Stimulated activated CD4-positive, alpha-beta T cell treated with anti-CD3 and anti-CD28 coated beads, TNF-alpha, amount 100 ng/mL, for 1 hour (primary cell): ENCODE data around the gene SPRYD7.
"Not testable (repeated sequence)": the region's sequence is repeated elsewhere in the genome, so short reads cannot be mapped to it uniquely, and the experiment has no call there.

Source experiments
- DNase-seq, 3 donors: peaks; one replicate each; pipeline ENCODE4 v3.0.0-alpha.2; 2020; ENCODE audit warnings: low read depth in 3 of 3, low spot score in 1 of 3

SPRYD7 gene

DNA sequence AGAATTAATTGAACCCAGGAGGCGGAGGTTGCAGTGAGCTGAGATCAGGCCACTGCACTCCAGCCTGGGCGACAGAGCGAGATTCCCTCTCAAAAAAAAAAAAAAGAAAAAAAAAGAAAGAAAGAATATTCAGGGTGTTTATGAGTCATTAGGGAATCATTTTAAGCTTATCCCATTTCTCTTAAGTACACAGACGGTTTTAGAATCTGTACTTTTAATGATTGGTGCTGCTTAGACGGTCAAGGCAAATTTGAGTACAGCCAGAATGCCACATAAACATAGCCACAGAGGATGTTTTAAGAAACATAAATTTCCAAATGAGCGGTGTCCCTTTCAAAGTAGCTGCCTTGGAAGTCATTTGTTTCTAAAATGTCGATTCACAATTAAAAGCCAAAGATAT, 2.6 kb downstream of the SPRYD7 start:
- no peak for DNase-seq

DNA sequence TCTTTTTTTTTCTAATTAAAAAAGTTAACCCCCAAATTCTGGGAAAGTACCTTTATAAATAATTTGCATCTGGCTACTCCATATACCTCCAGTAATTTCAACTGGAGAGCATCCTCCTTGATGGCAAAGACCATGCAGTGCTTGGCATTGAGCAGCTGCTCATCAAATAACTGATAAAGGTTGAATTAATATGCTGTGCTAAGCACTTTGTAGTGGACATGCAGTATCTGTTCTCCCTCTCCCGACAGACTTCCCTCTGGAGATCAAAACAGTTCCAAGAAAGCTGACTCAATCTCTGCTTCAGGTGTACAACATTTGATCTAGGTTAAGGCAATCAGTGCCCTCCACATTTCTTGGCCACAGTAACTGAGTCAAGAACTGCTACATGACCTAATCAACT, 3.3 kb downstream of the SPRYD7 start:
- DNase-seq: no peak

DNA sequence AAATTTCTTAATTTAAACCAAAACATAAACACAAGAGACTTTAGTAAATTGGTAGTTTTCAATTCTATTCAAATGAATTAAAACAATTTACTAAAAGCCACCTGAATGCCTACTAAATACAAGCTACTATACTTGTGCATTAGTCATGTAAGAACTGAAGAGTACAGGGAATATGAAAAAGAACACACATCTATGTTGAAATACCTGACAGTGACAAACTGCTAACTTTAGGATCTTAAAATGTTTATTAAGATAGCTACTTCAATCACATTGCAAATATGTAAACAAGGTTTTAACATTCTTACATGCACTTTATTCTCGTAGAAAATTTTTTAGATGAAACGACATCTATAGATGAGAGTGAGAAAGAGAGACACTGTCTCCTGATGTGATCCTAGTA, 4.1 kb downstream of the SPRYD7 start:
- no peak for DNase-seq

DNA sequence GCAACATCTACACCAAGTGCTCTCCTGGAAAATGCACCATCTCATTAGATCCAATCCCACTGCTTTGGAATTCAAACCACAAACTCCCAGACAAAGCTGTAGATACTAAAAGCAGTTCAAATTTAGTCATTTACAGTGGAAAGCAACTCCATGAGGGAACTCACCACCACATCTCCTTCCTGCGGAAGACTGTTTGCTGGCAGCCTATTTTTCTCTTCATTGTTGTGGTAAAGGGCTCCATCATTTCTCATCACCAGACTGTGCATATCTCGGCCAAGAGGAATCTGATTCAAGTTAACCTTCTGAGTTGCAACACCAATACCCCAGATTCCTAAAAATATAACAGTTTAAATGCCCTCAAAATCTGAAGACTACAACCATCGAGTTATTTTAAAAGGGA, 8.4 kb downstream of the SPRYD7 start:
- no peak for DNase-seq

DNA sequence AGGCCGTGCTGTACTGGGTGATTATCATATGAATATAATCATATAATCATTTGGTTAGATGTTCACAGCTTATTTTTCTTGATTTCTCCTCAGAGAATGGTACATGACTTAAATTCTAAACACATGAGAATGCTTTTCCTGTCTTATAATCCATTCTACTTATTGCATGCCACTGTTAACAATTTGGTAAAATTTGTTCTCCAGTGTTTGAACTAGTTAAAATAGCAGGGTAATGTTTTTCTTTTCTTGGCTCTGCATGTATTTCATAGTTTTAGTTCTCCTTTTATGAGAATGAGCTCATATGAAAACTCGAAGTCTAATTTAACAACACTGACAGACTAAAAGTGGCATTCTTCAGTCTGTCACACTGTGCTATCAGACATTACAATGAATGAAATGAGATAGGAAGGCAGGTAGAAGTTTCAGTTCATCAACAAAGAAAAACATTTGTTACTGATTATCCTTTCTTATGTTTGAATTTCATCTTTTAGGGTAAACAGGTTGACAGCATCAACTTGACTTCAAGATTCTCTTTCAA, 10.2 kb downstream of the SPRYD7 start:
- DNase-seq: no peak

DNA sequence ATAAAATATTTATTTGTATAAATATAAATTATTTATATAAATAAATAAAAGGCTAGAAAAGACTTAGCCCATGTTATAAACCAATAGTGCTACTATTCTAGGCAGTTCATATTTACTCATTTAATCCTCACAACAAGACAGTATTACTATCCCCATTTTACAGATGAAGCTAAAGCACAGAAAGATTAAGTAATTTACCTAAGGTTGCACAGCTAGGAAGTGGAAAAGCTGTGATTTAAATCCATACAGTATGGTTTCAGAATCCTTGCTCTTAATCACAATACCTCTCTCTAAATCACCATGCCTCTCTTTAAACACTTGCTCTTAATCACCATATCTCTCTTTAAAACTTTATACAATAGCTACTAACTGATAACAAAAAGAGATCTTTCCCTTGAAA, 13.8 kb downstream of the SPRYD7 start:
- no peak for DNase-seq

DNA sequence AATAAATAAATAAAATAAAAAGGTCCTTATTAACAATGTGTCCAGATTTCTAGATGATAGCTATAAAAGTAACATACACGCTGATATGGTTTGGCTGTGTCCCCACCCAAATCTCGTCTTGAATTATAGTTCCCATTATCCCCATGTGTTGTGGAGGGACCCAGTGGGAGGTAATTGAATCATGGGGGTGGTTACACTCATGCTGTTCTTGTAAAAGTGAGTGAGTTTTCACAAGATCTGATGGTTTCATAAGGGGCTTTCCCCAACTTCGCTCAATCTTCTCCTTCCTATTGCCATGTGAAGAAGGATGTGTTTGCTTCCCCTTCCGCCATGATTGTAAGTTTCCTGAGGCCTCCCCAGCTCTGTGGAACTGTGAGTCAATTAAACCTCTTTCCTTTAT, 15.2 kb downstream of the SPRYD7 start:
- DNase-seq: not testable (repeated sequence)

DNA sequence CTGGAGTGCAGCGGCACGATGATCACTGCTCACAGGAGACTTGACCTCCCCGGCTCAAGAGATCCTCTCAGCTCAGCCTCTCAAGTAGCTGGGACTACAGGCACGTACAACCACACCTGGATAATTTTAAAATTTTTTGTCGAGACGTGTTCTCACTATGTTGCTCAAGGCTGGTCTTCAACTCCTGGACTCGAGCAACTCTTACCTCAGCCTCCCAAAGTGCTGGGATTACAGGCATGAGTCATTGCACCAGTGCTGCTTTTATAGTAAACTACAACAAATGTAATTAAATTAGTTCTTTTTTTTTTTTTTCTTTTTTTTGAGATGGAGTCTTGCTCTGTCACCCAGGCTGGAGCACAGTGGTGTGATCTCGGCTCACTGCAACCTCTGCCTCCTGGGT, 18.0 kb downstream of the SPRYD7 start:
- not testable (repeated sequence) for DNase-seq

DNA sequence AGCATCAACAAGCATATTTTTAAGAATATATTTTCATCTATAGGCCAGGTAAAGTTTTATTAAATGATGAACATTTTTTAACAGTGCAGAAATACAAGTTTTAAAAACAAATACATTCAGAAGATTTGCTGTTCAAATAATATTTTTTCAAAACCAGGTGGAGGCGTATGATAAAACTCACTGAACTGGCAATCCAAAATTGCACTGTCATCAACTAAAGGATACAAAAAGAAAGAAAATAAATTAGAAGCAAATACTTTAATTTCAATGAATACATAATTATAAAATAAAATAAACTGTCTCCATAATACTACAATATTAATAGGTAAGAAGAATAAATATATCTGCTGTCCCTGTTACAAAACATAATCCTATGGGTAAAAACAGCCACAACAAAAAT, 21.2 kb downstream of the SPRYD7 start:
- DNase-seq: no peak

DNA sequence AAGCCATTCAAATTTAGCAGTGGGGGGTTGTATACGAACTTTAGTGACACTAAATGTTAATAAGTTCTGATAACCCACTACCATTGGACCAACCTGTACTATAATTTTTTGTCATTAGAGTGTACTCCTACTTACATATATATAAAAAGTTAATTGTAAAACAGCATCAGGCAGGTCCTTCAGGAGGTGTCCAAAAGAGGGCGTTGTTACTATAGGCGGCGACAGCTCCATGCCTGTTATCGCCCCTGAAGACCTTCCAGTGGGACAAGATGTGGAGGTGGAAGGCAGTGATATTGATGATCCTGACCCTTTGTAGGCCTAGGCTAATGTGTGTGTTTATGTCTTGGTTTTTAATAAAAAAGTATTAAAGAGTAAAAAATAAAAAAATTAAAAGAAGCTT, 27.5 kb downstream of the SPRYD7 start:
- DNase-seq: no peak

DNA sequence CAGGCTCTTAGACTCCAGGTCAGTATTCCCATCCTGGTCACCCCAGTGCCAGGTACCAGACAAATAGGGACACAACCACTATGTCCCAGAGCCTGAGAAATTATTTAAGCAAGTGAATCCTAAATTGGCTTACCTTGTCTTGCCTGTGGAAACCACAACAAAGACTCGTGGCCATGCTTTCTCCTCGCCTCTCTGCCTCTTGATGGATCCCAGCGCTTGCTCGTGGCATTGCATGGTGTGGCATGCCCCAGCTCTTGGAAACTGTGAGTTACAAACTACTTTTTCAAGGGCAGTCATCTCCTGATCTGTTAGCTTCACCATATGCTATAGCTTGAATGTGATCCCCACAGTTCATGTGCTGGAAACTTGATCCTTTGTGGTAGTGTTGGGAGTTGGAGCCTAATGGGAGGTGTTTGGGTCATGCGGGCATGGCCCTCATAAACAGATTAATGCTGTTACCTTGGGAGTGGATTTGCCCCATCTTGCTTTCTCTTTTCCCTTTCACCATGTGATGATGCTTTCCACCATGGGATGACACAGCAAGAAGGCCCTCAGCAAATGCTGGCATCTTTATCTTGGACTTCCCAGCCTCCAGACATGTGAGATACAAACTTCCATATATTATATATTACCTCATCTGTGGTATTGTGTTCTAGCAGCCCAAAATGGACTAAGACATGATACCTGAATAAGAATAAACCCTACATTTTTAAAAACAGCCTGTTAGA, 31.2 kb downstream of the SPRYD7 start:
- DNase-seq: no peak

DNA sequence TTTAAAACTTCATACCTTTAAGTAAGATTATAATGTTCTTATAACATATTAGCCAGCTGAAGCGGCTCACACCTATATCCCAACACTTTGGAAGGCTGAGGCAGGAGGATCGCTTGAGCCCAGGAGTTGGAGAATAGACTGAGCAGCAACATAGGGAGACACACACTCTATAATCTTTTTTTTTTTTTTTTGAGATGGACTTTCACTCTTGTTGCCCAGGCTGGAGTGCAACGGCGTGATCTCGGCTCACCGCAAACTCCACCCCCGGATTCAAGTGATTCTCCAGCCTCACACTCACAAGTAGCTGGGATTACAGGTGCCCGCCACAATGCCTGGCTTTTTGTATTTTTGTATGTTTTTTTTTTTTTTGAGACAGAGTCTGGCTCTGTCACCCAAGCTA, 37.3 kb downstream of the SPRYD7 start:
- no peak for DNase-seq

DNA sequence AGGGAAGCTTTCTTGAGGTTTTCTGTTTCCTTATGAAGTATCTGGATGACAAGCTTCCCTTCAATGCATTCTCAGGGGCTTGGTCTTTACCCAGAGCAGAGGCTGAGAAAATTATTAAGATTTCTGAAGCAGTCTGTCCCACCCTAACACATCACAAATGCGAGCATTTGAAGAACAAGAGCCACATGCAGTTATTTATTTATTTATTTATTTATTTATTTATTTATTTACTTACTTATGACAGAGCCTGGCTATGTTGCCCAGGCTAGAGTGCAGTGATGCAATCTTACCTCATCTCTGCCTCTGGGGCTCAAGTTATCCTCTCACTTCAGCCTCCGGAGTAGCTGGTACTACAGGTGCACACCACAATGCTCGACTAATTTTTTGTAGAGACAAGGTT, 38.4 kb downstream of the SPRYD7 start:
- DNase-seq: no peak

DNA sequence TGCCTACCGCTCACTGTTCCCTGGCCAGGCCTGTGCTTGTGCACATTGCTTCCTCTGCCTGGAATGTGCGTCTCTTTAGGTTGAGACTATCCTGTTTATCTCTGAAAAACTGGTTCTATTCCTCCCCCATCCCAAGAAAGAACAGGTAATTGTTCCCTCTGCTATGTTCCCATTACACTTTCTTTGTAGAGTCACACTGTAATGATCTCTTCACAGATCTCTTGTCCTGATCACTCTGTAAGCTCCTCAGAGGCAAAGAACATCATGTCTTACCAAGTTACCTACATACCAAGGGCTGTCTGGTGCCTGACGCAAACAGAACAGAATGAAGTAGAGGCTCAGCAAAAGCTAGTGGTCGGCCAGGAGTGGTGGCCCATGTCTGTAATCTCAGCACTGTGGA, 40.3 kb downstream of the SPRYD7 start:
- no peak for DNase-seq

DNA sequence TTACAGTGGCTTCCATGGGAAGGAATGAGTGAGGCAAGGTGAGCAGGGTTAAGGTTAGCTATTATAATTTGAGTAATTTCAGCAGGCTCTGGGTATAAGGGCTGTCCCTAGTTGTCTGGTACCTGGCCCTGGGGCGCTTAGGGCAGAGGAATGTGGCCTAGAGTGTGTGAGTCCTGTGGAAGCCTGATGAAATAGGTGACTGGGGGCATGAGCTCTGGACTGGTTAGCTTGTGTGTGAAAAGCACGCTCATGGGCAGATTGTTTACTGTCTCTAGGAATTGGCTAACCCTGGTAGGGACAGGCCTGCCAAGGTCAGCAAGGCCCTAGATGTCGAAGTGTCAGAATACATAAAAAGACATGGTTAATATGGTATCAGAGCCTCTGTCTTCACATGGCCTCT, 42.5 kb downstream of the SPRYD7 start:
- no peak for DNase-seq

DNA sequence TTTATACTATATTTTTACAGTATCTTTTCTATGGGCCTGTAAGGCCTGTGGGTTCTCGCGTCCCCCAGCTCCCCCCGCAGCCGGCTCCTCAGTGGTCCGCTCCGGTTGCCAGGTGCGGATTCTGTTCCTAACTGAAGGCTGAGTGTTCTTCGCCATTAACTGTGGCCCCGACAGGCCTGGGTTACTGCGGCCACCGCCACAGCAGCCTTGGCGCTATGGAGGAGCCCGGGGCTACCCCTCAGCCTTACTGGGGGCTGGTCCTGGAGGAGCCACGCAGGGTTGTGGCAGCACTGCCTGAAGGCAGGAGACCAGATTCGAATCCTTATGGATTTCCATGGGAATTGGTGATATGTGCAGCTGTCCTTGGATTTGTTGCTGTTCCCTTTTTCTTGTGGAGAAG, 45.8 kb downstream of the SPRYD7 start:
- DNase-seq: no peak

DNA sequence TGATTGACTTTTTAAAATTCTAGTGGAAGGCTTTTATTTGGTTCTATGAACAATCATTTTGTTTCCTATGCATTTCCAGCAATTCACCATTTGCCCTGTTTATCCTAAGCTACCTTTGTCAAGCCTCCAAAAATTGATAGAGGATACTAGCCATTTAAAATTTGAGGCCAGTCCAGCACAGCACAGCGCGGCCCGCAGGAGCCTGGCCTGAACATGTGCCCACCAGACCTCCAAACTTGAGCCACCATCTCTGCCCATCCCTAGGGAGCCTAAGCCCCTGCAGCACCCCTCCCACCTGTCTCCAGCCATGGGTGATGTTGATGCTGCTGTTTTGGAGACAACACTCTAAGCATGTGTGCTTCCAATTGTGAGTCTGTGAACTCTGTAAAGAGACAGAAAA, 57.5 kb downstream of the SPRYD7 start:
- no peak for DNase-seq

DNA sequence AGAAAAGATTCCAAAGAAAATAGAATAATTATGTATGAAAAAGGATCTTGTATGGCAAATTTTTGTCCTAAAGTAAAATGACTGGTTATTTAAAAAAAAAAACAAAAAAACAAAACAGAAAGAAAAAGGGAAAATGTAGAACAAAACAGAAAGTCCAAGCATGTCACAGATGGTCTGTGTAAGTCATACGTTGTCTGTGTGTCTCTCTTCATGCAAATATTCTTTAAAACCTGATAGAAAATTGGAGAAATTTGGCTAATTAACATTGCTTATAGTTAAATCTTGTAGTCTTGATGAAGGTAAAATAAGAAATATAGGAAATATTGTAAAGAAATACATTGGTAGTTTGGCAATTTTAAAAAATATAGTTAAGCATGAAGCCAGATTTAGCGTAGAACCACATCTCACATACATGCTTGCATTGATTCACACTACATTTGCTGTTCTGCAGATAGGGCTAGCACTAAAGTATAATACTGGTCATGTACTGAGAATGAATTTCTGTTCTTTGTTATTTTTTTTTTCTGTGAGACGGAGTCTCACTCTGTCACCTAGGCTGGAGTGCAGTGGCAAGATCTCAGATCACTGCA, 58.4 kb downstream of the SPRYD7 start:
- no peak for DNase-seq

DNA sequence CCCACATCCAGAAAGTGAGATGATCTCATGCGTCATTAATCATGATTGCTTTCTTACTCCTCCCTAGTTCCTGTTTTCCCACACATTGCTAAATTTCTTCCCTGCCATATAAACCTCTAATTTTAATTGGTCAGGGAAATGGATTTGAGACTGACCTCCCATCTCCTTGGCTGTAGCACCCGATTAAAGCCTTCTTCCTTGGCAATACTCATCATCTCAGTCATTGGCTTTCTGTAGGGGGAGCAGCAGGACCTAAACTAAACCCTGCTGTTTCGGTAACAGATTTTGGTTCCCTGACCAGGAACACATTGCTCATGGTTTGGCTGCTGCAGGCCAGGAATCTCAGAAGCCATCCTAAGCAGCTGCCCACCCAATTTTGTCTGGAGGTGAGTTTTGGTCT, 61.7 kb downstream of the SPRYD7 start:
- no peak for DNase-seq

DNA sequence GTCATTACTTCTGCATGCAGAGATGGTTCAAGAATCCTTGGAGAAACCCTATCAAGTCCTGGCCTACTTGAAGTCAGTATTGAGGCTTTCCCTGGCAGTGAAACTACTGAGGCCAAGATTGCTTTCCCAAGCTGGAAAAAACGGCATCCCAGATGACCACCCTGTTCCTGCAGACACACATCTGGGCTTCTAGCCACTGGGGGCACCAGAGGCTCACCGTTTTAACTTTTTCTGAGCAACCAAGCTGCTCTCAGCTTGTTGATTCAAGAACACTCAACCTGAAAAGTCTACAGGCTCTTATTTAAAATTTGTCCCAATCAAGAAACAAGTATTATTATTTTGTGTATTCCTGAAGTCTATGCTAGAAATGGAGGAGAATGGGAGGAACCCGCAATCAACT, 66.6 kb downstream of the SPRYD7 start:
- DNase-seq: no peak

DNA sequence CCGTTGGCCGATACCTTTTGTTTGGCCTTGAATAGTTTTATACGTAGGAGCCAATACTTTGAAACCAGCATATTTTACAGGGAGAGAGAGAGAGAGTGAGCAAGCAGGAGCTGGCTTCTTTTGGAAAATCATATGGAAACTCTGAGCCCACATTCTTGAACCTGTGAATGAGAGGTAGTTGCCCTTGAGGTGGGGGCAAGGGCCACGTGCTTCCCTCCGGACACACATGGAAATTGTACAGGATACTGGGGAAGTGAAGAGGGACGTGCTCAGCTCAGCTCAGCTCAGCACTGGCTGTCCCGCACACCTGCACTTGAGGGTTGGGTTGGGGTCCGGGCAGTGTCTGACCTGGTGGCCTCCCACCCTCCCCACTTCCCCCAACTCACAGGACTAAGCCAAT, 68.3 kb downstream of the SPRYD7 start:
- DNase-seq: no peak

DNA sequence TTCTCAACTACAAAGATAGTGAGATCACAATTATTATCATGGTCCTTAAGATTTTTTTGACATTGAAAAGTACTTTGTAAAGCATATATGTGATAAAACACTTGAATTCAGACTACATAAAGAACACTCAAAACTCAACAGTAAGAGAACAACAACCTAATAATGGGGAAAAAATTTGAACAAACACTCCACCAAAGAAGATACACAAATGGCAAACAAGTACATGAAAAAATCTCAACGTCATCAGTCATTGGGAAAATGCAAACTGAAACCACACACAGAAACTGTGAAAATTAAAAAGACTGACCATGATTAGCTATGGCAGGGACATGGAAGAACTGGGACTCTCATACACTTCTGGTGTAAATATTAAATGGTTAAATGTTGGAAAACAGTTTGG, 70.9 kb downstream of the SPRYD7 start:
- DNase-seq: no peak

DNA sequence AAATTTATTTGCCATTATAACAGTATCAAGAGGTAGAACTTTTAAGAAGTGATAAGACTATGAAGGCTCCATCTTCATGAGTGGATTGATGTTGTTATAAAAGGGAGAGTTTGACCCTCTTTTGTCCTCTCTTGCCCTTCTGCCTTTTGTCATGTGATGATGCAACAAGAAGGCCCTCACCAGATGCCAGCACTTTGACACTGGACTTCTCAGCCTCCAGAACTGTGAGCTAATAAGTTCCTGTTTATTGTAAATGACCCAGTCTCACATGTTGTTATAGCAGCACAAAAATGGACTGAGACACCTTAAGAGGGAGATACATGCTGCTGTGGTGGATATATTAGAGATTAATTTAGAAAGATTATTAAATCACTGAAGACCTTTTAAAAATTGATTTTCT, 71.6 kb downstream of the SPRYD7 start:
- DNase-seq: no peak
